D721Med (cell line): ENCODE measurements around the gene ASPRV1.

Source experiments
- DNase-seq: peaks from one replicate; pipeline ENCODE4 v3.0.0; 2011; ENCODE audit warnings: low spot score; ENCODE audit not compliant: insufficient read length
- FAIRE-seq: peaks from 2 replicates; lab custom pipeline; 2011; peaks lifted over from hg19 to GRCh38; lab: Jason Lieb, UNC
- CTCF ChIP-seq: IDR thresholded peaks from 2 replicates; pipeline ENCODE4 v1.5.1; 2012; ENCODE audit warnings: mild to moderate bottlenecking, control low read depth; ENCODE audit not compliant: insufficient read depth; ENCODE audit errors: missing control alignments

Gene ASPRV1

GRCh38 chr2:69946351-69947324 is 14.8 kb downstream of the ASPRV1 start:
- no peak for FAIRE-seq
- no peak for DNase-seq
- TF ChIP-seq CTCF: no peak

- no peak for FAIRE-seq
- no peak for DNase-seq
- no peak for TF ChIP-seq CTCF
Measured at GRCh38 chr2:69945941-69946340, 15.5 kb downstream of the ASPRV1 start.

- no peak for FAIRE-seq
- no peak for TF ChIP-seq CTCF
Measured at GRCh38 chr2:69945441-69945840, 16.0 kb downstream of the ASPRV1 start.

GRCh38 chr2:69944756-69945155 is 16.7 kb downstream of the ASPRV1 start:
- no peak for TF ChIP-seq CTCF
- DNase-seq (no peak), FAIRE-seq (no peak)

More at GRCh38 chr2:69945441-69945840, 16.0 kb downstream of the ASPRV1 start:
- DNase-seq: no peak

- FAIRE-seq: no peak
- DNase-seq: no peak
- TF ChIP-seq CTCF: no peak
Measured at GRCh38 chr2:69943843-69944525, 17.4 kb downstream of the ASPRV1 start.

GRCh38 chr2:69943000-69943842 is 18.2 kb downstream of the ASPRV1 start:
- no peak for TF ChIP-seq CTCF
- FAIRE-seq (no peak), DNase-seq (no peak)
